Endodermal cell (in vitro differentiated cells): ENCODE data around the gene RSPH9. TPM values are rescaled to one million over a fixed set of nuclear protein-coding genes. Genes with fewer than 3 reads are reported as not detected.
A peak's percentile ranks its signal among the peaks of the same experiment; 100 is the strongest.

Experiments
- DNase-seq: peaks from one replicate; pipeline ENCODE4 v3.0.0-alpha.2; 2017
- H3K27ac ChIP-seq: 2 replicates; pipeline ENCODE4 v1.5.1; 2013; ENCODE audit warnings: mild to moderate bottlenecking, low read depth, low read length, moderate library complexity
- H3K27me3 ChIP-seq: 2 replicates; pipeline ENCODE4 v1.6.1; 2013; ENCODE audit warnings: mild to moderate bottlenecking, low read length, moderate library complexity; ENCODE audit not compliant: insufficient read depth, control insufficient read depth, poor library complexity, severe bottlenecking
- H3K36me3 ChIP-seq: 2 replicates; pipeline ENCODE4 v1.7.0; 2013; ENCODE audit warnings: mild to moderate bottlenecking, low read length, moderate library complexity; ENCODE audit not compliant: control insufficient read depth, insufficient read depth
- H3K4me1 ChIP-seq: one replicate; pipeline ENCODE4 v1.7.0; 2013; ENCODE audit warnings: low read length; ENCODE audit not compliant: control insufficient read depth, insufficient read depth
- H3K4me3 ChIP-seq: 2 replicates; pipeline ENCODE4 v1.5.1; 2013; ENCODE audit warnings: mild to moderate bottlenecking, low read length, moderate library complexity
- H3K9ac ChIP-seq: 2 replicates; pipeline ENCODE4 v1.6.1; 2013; ENCODE audit warnings: mild to moderate bottlenecking, low read length, moderate library complexity; ENCODE audit not compliant: poor library complexity, severe bottlenecking; ENCODE audit errors: extremely low read depth
- H3K9me3 ChIP-seq: 2 replicates; pipeline ENCODE4 v1.6.1; 2013; ENCODE audit warnings: mild to moderate bottlenecking, low read length, moderate library complexity; ENCODE audit not compliant: control insufficient read depth
- H3K27ac Mint-ChIP-seq: 2 replicates; pipeline ENCODE4 v1.8.0; 2020; ENCODE audit warnings: mixed read lengths
- H3K27me3 Mint-ChIP-seq: 2 replicates; pipeline ENCODE4 v1.8.0; 2021; ENCODE audit warnings: mild to moderate bottlenecking, mixed read lengths; ENCODE audit not compliant: insufficient read depth
- H3K36me3 Mint-ChIP-seq: 2 replicates; pipeline ENCODE4 v1.8.0; 2020; ENCODE audit warnings: low read depth, mixed read lengths
- H3K4me1 Mint-ChIP-seq: 2 replicates; pipeline ENCODE4 v1.8.0; 2020; ENCODE audit warnings: mixed read lengths
- H3K4me3 Mint-ChIP-seq: 2 replicates; pipeline ENCODE4 v1.8.0; 2020; ENCODE audit warnings: mild to moderate bottlenecking, moderate library complexity, mixed read lengths
- H3K9me3 Mint-ChIP-seq: 2 replicates; pipeline ENCODE4 v1.8.0; 2020; ENCODE audit warnings: mild to moderate bottlenecking, mixed read lengths
- WGBS, 2 experiments: methylation state at CpG; one replicate each; pipeline versions ENCODE4 v1.1.5 to v1.1.7; 2013; ENCODE audit warnings: missing lambda C conversion rate in 2 of 2, mixed read lengths in 1 of 2; ENCODE audit not compliant: insufficient coverage in 1 of 2, insufficient read length in 1 of 2; 5-methylcytosine and 5-hydroxymethylcytosine counted together
- total RNA-seq, 2 donors: library from RNA; stranded (reverse); fragmentation: NEBNext Ultra II Directional in 1 of 2; extraction: Animal tissue kit (Norgen Biotek cat#: 25700) in 1 of 2; gene quantifications; 2 replicates in 1 of 2; 3 replicates in 1 of 2; pipeline ENCODE4 v1.2.1, GENCODE V29; 2021
- TF ChIP-seq, protein P1 (sequence below): fragments of 200-600 bp; sonication (generic); conservative IDR thresholded peaks from 2 replicates; pipeline ENCODE4 v1.5.0; 2021; ENCODE audit warnings: antibody characterized with exemption, mild to moderate bottlenecking

Gene RSPH9
- total RNA-seq, 2 donors from 2014 or later: 0.44 to 0.64 TPM

DNA sequence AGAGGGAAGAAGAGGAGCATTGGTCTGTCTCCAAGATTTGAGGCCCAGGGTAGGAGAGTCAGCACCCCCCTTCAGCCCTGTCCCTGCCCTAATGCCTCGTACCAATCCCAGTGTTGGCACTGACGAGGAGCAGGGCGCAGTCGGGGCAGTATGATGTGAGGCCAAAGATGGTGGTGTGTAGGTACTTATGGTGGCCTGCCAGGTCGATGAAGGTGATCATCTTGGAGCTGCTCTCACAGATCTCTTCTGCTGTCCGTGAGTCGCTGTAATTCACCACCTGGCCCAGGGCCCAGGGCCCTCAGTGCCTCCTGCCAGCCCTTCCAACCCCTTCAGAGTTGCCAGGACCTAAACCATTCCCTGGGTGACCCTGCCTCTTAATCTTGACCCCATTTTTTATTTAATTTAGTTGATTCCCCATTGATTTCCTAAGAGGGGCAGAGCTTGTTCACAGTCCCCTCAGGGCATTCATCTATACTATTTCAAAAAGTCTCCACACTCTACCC, 20.0 kb upstream of the RSPH9 start:
- no peaks in the 10 kb centered on the region for H3K27me3 ChIP-seq
- H3K36me3 ChIP-seq: peaks cover 72% of the 10 kb centered on the region
- H3K27ac ChIP-seq: no peak overlapping the region
- H3K4me1 ChIP-seq: no peaks in the 10 kb centered on the region
- DNase-seq: no peak
- Mint-ChIP-seq H3K36me3 (peaks cover 65% of the 10 kb centered on the region), H3K27me3 (no peaks in the 10 kb centered on the region), H3K9me3 (no peaks in the 10 kb centered on the region), H3K4me1 (peaks cover 24% of the 10 kb centered on the region), H3K27ac (no peak overlapping the region), H3K4me3 (no peak overlapping the region)
- H3K4me3 ChIP-seq: no peak overlapping the region
- 93 to 100% methylated on average over 5 to 7 of the region's 7 CpGs for WGBS, 2 experiments
- no peaks in the 10 kb centered on the region for H3K9me3 ChIP-seq
- H3K9ac ChIP-seq: no peak overlapping the region
- TF ChIP-seq, protein P1, sequence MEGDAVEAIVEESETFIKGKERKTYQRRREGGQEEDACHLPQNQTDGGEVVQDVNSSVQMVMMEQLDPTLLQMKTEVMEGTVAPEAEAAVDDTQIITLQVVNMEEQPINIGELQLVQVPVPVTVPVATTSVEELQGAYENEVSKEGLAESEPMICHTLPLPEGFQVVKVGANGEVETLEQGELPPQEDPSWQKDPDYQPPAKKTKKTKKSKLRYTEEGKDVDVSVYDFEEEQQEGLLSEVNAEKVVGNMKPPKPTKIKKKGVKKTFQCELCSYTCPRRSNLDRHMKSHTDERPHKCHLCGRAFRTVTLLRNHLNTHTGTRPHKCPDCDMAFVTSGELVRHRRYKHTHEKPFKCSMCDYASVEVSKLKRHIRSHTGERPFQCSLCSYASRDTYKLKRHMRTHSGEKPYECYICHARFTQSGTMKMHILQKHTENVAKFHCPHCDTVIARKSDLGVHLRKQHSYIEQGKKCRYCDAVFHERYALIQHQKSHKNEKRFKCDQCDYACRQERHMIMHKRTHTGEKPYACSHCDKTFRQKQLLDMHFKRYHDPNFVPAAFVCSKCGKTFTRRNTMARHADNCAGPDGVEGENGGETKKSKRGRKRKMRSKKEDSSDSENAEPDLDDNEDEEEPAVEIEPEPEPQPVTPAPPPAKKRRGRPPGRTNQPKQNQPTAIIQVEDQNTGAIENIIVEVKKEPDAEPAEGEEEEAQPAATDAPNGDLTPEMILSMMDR: no peak

DNA sequence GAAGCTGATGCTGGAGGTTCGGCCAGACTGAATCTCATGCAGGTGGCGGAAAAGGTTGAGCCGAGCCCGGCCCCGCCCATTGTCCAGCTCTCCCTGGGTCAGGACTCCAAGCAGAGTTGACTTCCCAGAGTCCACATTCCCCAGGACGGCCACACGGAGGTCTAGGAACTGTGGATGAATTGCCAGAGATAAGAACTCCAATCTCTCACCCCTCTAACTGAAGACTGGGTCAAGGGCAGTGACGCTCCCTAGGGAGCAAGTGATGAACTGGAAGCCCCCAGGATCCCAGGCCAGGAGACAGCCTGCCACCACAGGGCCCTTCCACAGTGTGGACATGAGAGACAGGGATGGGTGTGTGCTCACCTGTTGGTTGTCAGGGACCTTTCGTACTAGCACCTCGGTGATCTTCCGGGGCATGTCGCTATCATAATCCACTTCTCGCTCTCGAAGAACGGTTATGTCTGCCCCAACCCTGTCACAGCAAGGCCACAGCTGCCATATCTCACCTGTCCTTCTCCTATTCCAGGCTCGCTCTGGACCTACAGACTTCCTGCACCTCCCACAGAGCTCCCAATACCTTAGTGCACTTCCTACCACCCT, 19.3 kb upstream of the RSPH9 start:
- no peak overlapping the region for H3K4me3 Mint-ChIP-seq

DNA sequence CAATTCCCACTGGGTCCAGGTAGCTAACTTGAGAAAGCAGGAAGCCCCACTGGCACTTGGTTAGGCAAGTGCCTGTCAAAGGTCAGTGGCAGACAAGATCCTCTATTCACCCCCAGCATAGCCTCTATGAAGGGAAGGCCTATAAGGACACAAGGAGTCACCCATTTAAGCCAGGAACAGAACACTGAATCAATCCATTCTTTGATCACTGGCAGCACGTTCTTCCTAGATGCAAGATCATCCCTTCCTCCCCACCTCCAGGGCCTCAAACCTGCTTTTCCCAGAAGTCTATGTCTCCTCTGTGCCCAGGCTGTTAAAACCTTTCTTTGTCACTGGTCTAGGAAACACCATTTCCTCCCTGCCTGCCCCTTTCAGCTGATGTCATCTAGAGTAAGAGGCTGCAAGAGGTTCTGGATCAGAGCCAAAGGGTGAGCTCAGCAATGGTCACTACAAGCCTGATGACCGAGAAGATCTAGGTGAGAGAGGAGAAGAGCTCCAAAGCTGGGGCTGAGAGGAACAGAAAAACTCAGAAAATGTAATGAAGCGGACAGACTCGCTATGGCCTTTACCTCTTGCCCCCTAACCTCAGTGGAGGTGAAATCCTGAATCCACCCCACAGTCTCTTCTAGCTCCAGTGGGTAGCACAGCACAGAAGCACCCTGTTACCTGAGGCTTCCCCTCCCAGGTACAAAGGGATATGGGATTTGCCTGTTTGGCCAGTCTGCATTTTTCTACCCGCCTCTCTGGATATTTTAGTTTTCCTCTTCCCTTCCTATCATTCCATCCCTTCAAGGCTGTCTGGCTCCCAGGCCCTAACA, 17.6 kb upstream of the RSPH9 start:
- Mint-ChIP-seq H3K4me1 (peaks cover 29% of the 10 kb centered on the region), H3K36me3 (peaks cover 46% of the 10 kb centered on the region), H3K27ac (peak overlapping the region; percentile 4), H3K9me3 (no peaks in the 10 kb centered on the region), H3K4me3 (peak overlapping the region; percentile 80), H3K27me3 (no peaks in the 10 kb centered on the region)
- no peak for DNase-seq
- TF ChIP-seq, protein P1: no peak
- H3K9me3 ChIP-seq: no peaks in the 10 kb centered on the region
- no peak overlapping the region for H3K9ac ChIP-seq
- no peaks in the 10 kb centered on the region for H3K27me3 ChIP-seq
- peak overlapping the region; percentile 25 for H3K4me3 ChIP-seq
- H3K4me1 ChIP-seq: no peaks in the 10 kb centered on the region
- H3K36me3 ChIP-seq: peaks cover 49% of the 10 kb centered on the region
- 89 to 100% methylated on average over 4 to 5 of the region's 5 CpGs for WGBS, 2 experiments
- no peak overlapping the region for H3K27ac ChIP-seq

More for the DNA sequence above, 19.3 kb upstream of the RSPH9 start:
- Histone ChIP-seq H3K9me3 (no peaks in the 10 kb centered on the region), H3K36me3 (peaks cover 67% of the 10 kb centered on the region), H3K4me1 (no peaks in the 10 kb centered on the region), H3K27ac (no peak overlapping the region), H3K4me3 (no peak overlapping the region), H3K9ac (no peak overlapping the region), H3K27me3 (no peaks in the 10 kb centered on the region)
- TF ChIP-seq, protein P1: no peak
- Mint-ChIP-seq H3K27ac (peak overlapping the region; percentile 64), H3K36me3 (peaks cover 63% of the 10 kb centered on the region), H3K27me3 (no peaks in the 10 kb centered on the region), H3K9me3 (no peaks in the 10 kb centered on the region), H3K4me1 (peaks cover 28% of the 10 kb centered on the region)
- WGBS, 2 experiments: 94 to 95% methylated on average over 10 to 16 of the region's 16 CpGs
- DNase-seq: no peak
